Smooth muscle cell of the brain vasculature (primary cell): ENCODE results near the gene CDH26.

ENCODE experiments used
- DNase-seq: peaks from one replicate; pipeline ENCODE4 v3.0.0-alpha.2; 2012; ENCODE audit warnings: low read depth, low spot score

CDH26 gene

GRCh38 chr20:59958123-59958522, at the start of gene CDH26:
Gene CDH26 (plus strand): TSS chr20:59958423. CDS start chr20:59958727, 304 bp downstream.
- DNase-seq, result no peak

DNA sequence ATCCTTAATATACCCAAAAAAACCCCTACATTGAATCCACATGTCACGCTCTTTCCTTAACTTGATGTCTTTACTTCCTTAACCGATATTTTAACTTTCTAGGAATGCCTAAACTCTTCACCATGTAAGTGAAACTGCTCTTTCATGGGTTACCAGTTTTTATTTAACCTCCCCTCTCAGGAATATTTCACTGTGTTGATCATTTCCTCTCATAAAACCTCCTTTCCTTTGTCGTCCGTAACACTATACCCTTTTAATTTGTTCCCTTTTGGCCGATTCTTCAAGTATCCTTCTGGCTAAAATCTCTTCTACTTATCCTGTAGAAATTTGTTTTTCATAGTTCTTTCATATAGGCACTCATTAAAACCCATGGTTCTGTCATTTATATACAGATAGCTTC, 49.4 kb upstream of the CDH26 start:
- DNase-seq, result no peak

- no peak for DNase-seq
Observed at GRCh38 chr20:59911041-59911440, 47.2 kb upstream of the CDH26 start.

GRCh38 chr20:59912609-59913008, 45.6 kb upstream of the CDH26 start:
- DNase-seq, result no peak

DNA sequence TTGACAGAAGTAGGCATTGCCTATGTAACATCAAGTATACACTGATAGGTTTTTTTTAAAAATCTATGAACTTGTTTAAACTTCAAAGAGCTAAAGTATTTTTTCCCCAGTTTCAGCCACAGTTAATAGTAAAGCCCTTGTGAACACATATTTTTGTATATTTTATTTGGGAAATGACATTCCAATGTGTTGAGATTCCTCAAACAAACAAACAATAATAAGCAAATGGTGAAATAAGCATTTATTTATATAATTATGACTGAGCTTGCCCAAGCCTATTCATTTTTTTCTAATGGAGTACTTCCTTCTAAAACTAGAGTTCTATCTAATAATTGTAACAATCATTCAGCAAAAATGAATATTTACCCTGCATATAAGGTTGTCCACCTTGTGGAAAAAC, 37.3 kb upstream of the CDH26 start:
- no peak for DNase-seq

DNA sequence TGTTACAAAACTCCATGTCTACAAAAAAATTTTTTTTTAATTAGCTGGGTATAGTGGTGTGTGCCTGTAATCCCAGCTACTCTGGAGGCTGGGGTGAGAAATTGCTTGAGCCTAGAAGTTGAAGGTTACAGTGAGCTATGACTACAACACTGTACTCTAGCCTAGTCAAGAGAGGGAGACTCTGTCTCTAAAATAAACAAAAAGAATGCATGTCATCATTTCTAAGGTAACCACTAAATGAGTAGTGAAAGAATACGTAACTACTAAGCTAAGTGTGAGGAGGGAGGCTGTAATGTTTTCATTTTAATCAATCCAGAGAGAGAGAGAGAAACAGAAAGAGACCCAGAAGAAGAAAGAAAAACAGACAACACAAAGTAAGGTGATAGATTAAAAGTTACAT, 34.7 kb upstream of the CDH26 start:
- DNase-seq, result no peak

GRCh38 chr20:59925359-59925758, 32.9 kb upstream of the CDH26 start:
- DNase-seq, result no peak

DNA sequence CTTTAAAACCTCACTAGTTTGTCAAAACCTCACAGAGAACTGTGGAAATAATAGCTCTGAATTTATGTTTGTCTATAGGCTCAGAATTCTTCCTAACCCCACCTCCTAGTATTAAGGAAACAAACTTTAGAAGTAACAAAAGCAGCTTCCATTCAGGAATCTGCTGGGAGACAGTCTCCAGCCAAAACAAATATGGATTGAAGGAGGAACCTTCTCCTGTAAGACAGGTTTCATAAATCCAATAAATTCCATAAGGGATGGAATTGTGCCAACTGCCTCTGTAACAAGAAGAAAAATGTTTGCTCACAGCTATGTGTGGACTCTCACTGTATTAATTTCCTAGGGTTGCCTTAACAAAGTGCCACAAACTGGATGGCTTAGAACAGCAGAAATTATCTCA, 32.3 kb upstream of the CDH26 start:
- no peak for DNase-seq

GRCh38 chr20:59931511-59932312, 26.5 kb upstream of the CDH26 start:
- DNase-seq, result no peak

DNA sequence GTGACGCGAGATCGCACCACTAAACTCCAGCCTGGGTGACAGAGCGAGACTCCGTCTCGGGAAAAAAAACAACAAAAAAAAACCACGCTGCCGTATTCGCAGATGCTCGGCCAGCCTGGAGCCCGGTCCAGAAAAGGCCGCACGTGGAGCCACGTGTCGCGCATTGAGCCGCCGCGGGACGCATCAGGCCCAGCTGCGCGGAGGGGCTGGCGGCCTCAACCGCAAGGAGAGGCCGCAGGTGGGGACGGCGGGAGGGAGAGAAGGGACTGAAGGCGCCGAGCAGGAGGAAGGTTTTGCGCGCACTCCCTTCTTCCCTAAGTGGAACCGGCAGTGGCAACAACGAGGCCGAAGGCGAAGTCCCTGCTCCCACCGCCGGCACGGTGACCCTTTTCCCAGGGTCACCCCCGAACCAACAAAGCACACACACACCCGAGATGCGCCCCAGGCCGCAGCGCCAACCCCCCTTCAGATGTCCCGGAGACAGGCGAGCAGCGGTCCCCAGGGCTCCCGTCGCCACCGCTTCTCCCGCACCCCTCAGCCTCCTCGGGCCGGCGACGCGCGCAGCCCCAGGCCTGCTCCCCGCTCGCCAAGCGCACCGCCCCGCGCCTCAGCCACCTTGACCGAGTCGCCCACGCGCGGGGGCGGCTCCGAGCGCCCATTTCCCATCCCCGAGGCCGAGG, 25.5 kb upstream of the CDH26 start:
- DNase-seq, result no peak

- no peak for DNase-seq
Observed at GRCh38 chr20:59933296-59933848, 24.9 kb upstream of the CDH26 start, which contains the start of gene SYCP2. Gene SYCP2 (minus strand): TSS chr20:59933637. CDS start chr20:59922413, 11,224 bp downstream.

DNA sequence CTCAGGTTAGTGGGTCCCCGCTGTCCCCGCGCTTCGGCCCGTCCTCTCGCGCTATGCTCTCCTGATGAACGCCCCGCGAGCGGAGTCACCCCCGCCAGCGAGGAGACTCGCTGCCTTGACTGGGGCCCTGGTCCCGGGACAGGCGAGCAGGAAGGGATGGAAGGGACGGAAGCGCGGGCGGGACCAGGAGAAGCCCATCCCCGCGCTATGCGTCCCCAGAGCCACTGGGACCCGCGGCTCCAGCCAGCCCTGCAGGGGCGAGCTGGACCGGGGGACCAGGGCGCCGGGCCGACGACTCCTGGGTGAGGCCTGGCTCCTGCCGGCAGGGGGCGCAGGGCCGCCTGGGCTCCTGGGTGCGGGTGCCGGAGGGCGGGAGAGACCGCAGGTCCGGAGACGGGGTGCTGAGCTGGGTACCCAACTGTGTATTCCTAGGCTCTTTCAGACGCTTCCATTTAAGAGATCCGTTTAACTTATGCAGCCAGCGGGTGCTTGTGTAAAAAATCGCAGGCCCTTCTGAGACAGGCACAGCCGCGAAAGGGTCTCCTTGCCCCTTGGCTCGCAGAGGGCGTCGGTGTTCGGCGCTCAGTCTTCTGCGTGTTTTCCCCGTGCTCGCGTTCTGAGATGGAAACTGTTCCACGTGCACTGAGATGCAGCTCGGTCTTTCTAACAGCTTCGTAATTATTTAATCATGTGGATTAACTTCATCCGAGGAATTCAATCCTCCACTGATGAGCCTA, 24.2 kb upstream of the CDH26 start:
- no peak for DNase-seq

- DNase-seq, result no peak
Observed at GRCh38 chr20:59935457-59936185, 22.6 kb upstream of the CDH26 start.

DNA sequence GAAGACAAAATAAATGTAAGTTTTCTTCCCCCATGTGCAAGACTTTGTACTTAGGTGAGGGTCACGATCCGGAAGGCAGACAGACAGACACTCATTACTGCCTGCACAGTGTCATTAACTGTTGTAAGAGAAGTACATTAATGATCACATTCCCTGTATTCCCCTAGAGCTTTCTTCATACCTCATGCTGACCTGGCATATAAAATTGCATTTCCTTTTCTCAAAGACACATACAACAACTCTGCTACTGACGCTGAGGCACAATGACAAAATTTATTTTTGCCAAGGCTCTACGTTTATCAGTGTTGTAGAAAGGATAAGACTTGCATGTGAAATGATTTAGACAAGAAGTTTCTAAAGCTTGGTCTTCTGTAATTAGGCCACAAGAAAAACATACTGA, 21.8 kb upstream of the CDH26 start:
- no peak for DNase-seq

GRCh38 chr20:59937150-59937549, 21.1 kb upstream of the CDH26 start:
- no peak for DNase-seq

GRCh38 chr20:59938221-59938620, 20.0 kb upstream of the CDH26 start:
- no peak for DNase-seq

- no peak for DNase-seq
Observed at GRCh38 chr20:59938696-59939051, 19.5 kb upstream of the CDH26 start.

- DNase-seq, result no peak
Observed at GRCh38 chr20:59939052-59939878, 19.0 kb upstream of the CDH26 start.

DNA sequence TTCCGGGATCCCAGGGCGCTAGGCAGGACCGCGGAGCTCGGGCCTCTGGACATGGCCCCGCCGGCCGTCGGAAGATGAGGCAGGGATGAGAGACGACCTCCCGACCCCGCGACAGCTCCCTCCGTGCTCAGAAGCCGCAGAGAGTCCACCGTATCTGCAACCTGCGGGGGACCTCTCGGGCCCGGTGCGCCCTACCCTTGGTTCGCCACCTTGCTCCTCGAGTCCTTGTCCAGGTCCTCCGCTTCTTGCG, 18.4 kb upstream of the CDH26 start:
- no peak for DNase-seq

DNA sequence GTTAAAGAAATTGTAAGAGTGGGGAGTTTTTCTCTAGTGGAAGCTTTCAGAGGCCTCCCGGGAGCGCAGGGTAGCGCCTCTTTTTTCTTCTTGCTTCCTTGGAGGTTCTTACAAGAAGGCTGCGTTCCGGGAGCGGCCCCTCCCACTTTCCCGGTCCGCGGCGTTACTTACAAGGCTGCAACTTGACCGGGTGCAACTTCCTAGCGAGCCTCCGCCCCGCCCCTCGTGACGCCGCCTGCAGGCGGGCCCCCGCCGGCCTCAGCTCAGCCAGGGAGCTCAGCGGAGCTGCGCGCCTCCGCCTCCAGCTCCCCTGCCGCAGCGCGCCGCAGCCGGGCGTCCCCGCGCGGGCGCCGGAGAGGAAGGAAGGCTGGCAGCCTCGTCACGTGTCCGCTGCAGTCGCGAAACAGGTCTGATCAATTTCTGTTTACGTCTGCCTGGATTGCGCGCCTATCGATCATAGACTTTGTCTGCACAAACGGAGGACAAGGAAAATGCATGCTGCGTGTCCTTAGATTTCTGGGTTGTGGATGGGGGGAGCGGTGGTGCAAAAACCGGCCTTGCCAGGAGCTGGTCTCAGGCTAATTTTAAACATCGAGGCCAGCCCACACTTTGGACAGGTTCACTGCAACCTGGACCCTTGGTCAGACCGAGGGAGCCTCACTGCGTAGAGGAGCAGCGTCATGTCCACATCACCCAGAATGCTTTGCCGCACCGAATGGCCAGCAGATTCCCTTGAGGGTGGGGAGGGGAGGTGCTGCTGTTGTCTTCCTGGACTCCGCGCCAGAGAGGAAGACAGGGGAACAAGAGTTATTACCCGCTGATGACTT, 17.9 kb upstream of the CDH26 start, which contains the start of the genes FAM217B and PPP1R3D:
Gene FAM217B, plus strand, starts transcription at position 261 of the 827 bp plus-strand sequence. CDS start 3,555 bp downstream, outside the sequence.
Gene PPP1R3D, minus strand, starts transcription at position 177 of the 827 bp plus-strand sequence. CDS start 374 bp downstream, outside the sequence.
- peak; percentile 94 for DNase-seq
